Activated CD4-positive, alpha-beta T cell treated with anti-CD3 and anti-CD28 coated beads, Interleukin-2, amount 50 U/mL, for 16 hours (primary cell): ENCODE measurements around the gene TGOLN2.
"Not testable (repeated sequence)": the region's sequence is repeated elsewhere in the genome, so short reads cannot be mapped to it uniquely, and the experiment has no call there.

Experiments
- DNase-seq: peaks from one replicate; pipeline ENCODE4 v3.0.0-alpha.2; 2020

The TGOLN2 gene

DNA sequence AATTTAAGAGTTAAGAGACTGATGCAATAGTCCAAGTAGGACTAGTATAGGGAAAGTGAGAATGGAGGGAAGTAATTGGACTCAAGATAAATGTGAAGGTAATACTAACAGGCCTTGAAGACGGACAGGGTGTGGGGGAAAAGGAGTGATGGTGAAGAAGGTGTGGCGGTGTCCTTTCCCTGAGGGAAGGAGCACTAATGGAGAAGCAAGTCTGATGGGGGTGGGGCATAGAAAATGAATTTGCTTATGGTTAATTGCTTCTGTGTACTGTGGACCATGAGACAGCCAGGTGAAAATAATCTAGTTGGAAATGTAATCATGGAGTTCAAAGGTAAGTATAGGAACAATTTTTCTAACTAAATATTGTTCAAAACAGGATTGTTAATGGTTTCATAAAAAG, 7.1 kb upstream of the TGOLN2 start:
- no peak for DNase-seq

GRCh38 chr2:85333877-85334276, 6.1 kb upstream of the TGOLN2 start:
- DNase-seq, result not testable (repeated sequence)

- peak; percentile 71 for DNase-seq
These were observed 3.2 kb upstream of the TGOLN2 start for GRCh38 chr2:85330839-85331636.

DNA sequence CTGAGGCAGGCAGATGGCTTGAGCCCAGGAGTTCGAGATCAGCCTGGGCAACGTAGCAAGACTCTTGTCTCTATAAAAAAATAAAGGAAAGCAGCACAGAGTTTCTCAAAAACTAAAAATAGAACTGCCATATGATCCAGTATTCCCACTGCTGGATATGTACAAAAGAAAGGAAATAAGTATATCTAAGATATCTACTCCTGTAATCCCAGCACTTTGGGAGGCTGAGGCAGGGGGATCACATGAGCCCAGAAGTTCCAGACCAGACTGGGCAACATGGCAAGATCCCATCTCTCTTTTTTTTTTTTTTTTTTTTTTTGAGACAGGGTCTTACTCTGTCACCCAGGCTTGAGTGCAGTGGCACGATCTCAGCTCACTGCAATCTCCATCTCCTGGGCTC, 1.9 kb upstream of the TGOLN2 start:
- not testable (repeated sequence) for DNase-seq

- no peak for DNase-seq
These were observed 1.4 kb upstream of the TGOLN2 start for GRCh38 chr2:85329181-85329651.

GRCh38 chr2:85327160-85327821, 498 bp downstream of the TGOLN2 start:
- peak; percentile 66 for DNase-seq

GRCh38 chr2:85326406-85327159, 1.2 kb downstream of the TGOLN2 start:
- peak; percentile 83 for DNase-seq

DNA sequence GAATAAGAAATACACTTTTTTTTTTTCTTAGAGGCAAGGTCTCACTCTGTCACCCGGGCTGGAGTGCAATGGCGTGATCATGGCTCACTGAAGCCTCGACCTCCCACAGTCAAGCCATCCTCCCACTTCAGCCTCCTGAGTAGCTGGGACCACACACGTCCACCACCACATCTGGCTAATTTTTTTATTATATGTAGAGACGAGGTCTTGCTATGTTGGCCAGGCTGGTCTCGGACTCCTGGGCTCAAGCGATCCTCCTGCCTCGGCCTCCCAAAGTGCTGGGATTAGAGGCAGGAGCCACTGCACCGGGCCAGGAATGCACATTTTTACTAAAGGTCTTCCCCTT, 2.4 kb downstream of the TGOLN2 start:
- no peak for DNase-seq

- no peak for DNase-seq
These were observed 2.9 kb downstream of the TGOLN2 start for GRCh38 chr2:85324639-85325465.

DNA sequence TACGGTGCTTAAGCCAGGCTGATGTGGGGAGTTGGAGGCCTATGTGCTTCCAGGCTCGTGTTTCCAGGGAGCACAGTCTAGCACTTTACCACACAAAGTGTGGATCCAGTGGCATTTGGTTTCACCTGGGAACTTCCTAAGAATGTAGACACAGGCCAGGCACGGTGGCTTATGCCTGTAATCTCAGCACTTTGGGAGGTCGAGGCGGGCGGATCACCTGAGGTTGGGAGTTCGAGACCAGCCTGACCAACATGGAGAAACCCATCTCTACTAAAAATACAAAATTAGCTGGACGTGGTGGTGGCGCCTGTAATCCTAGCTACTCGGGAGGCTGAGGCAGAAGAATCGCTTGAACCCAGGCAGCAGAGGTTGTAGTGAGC, 3.8 kb downstream of the TGOLN2 start:
- DNase-seq, result not testable (repeated sequence)

GRCh38 chr2:85323351-85323987, 4.3 kb downstream of the TGOLN2 start:
- DNase-seq, result no peak

DNA sequence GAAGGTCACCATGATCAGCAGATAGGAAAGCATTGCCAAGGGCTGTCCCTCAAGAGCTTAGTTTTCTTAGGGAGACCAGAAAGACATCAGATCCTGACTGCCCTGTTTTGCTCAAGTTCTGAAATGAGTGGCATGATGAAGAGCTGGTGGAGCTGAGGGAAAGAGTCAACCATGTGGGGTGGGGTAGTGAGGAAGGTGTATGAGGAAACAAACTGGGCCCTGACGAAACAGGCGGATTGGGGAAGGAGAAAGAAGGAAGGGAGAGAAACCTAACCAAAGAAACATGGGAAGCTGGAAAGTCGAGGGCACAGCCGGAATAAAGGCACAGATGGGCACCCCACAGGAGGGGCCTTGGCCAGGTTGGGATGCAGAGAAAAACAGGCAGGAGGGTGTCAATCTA, 8.0 kb downstream of the TGOLN2 start:
- DNase-seq, result no peak

DNA sequence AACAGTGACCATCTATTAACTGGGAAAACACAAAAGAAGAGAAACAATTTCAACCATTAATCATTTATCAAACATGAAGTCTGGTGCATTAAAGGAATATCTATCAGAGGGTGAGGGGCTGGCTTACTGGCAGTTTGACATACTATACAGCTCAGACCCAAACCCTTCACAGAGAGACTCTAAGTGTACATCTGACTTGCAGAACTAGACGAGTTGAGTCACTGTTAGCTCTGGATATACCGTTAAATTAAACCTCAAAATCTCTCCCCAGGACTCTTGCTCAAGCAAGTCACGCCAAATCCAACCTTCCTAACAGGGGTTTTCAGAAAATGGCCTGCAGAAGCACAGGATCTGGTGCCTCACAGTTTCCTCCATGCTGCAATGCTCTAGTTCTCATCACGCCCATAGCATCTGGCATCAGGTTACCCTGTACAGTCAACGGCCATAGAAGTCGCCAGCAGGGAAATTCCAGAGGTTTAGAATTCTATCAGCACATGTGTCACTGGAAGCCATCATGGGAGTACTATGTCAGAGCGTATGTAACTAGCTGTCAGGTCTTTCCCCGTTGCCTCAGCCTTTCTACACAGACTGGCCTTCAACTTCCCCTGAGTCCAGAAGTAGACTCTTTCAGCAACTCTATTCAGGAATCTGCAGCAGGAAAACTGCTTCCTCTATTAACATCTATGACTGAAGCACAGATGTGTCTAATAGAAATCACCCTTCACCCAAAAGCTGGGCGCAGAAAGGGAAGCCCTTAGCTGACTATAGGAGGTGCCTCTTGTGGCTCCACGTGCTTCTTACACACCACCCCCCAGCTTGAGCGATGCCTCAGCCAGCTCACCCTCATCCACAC, 9.3 kb downstream of the TGOLN2 start:
- peak; percentile 43 for DNase-seq

GRCh38 chr2:85315921-85316320, 11.9 kb downstream of the TGOLN2 start:
- DNase-seq, result not testable (repeated sequence)

GRCh38 chr2:85314884-85315242, 12.9 kb downstream of the TGOLN2 start:
- no peak for DNase-seq

DNA sequence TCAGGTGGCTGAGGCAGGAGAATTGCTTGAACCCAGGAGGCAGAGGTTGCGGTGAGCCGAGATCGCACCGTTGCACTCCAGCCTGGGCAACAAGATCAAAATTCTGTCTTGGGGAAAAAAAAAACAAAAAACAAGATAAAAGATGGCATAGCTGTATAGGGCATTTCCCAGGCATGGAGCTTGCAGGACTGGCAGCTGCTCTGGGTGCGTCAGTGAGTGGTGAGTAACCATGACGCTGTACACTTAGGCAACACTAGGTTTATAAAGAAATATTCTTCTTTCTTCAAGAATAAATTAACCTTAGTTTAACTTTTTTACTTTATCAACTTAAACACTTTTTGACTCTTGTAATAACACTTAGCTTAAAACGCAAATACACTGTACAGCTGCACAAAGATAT, 15.4 kb downstream of the TGOLN2 start:
- no peak for DNase-seq

- no peak for DNase-seq
These were observed 17.5 kb downstream of the TGOLN2 start for GRCh38 chr2:85310330-85310729.

DNA sequence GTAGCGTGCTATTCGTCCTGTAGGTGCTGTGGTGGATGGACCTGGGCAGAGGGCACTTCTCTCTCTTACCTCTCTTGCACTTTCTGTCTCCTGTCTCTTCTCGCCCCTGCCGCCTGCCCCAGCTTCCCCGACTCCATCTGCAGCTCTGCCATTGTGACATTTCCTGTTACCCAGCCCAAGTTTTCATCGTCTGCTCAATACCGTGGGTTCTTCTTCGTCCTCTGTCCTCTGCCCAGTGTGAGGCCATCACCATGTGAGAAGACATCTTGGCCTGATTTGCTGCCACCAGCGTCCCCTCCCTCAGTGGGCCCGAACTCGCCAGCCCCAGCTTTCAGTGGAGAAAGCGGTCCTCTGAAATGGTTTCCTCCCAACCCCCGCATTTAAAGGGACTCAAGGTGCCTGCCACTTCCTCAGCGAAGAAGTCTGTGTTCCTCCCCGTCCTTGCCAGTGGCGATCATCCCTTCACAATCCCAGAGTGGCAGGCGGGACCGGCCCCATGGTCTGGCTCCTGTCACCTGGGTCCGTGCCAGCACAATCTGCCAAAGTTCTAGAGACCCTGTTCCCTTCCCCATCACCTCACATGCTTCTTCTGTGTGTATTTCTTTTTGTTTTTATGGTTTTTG, 18.0 kb downstream of the TGOLN2 start:
- no peak for DNase-seq

DNA sequence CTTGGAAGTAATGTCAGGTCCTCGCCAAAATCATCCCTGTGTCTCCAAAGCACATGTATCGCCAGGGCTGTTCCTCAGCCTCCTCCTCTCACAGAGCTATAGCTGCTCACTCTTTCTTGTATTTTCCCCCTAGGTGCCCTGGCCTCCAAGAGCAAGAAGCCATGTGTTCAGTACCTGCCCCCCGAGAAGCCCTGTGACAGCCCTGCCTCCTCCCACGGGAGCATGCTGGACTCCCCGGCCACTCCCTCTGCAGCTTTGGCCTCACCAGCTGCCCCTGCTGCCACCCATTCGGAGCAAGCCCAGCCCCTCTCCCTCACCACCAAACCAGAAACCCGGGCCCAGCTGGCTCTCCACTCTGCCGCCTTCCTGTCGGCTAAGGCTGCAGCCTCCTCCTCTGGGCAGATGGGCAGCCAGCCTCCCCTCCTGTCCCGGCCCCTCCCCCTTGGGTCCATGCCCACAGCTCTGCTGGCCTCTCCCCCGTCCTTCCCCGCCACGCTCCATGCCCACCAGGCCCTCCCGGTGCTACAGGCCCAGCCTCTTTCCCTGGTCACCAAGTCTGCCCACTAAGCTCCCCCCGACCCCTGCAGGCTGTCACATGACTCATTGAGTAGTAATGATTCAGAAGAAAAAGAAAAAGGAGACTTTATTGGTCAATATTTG, 18.8 kb downstream of the TGOLN2 start:
- DNase-seq, result no peak

- no peak for DNase-seq
These were observed 19.6 kb downstream of the TGOLN2 start for GRCh38 chr2:85308201-85308600.
